Measurements from ENCODE around the gene TCF19.
"Not testable (repeated sequence)": the region's sequence is repeated elsewhere in the genome, so short reads cannot be mapped to it uniquely, and the experiment has no call there.

TCF19 gene

DNA sequence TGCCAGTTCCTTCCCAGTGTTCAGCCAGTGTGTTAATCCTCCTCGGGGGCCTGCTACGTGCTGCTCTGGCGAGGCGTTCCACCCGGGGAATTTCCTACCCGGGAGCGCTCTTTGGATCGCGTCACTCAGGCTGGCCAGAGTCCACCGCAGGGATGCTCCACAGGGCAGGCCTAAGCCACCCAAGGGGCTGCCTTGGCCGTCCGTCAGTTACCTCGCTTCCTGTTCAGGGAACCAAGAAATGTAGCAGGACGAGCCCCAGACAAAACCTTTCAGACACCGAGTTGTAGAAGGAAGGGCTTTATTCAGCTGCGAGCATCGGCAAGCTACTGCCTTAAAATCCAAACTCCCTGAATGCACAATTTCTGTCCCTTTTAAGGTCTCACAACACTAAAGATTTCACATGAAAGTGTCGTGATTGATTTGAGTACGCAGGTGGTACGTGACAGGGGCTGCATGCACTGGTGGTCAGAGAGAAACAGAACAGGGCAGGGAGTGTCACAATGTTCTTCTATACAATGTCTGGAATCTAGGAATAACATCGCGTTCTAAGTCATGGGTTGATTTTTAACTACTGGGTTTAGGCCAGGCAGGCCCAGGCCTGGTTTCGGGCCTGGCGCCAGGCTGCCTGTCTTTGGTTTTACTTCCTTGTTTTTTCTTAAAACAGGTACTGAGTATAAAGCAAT lies 27.8 kb downstream of the TCF19 start:
- no peak for DNase-seq

DNA sequence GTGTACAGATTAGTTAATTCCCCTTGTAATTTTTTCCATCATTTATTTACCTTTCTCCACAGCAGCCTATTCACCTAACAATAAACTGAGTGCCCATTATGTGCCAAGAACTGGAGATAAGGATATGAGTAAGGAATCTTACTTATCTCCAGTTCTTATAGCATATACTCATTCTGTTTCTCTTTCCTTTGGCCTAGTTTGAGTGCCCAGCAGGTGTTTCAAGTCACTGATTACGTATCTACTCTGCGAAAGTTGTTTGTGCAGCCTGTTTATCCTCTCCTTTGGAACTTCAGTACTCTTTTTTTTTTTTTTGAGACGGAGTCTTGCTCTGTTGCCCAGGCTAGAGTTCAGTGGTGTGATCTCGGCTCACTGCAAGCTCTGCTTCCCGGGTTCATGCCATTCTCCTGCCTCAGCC lies 29.4 kb downstream of the TCF19 start:
- DNase-seq = no peak

DNA sequence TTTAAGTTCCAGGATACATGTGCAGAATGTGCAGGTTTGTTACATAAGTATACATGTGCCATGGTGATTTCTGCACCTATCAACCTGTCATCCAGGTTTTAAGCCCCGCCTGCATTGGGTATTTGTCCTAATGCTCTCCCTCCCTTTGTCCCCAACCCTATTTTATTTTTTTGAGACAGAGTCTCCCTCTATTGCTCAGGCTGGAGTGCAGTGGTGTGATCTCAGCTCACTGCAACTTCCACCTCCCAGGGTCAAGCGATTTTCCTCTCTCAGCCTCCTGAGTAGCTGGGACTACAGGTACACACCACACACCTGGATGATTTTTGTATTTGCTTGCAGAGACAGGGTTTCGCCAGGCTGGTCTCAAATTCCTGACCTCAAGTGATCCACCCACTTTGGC lies 30.8 kb downstream of the TCF19 start:
- not testable (repeated sequence) for DNase-seq

DNA sequence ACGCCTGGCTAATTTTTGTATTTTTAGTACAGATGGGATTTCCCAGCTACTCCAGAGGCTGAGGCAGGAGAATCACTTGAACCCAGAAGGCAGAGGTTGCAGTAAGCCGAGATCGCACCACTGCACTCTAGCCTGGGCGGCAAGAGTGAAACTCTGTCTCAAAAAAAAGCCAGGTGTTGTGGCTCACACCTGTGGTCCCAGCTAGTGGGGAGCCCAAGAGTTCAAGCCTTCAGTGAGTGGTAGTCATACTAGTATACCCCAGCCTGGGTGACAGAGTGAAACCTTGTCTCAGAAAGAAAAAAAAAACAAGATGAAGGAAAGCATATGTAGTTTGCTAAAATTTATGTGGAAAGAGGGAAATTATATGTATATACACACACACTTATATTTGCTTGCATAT lies 32.1 kb downstream of the TCF19 start:
- DNase-seq = no peak

DNA sequence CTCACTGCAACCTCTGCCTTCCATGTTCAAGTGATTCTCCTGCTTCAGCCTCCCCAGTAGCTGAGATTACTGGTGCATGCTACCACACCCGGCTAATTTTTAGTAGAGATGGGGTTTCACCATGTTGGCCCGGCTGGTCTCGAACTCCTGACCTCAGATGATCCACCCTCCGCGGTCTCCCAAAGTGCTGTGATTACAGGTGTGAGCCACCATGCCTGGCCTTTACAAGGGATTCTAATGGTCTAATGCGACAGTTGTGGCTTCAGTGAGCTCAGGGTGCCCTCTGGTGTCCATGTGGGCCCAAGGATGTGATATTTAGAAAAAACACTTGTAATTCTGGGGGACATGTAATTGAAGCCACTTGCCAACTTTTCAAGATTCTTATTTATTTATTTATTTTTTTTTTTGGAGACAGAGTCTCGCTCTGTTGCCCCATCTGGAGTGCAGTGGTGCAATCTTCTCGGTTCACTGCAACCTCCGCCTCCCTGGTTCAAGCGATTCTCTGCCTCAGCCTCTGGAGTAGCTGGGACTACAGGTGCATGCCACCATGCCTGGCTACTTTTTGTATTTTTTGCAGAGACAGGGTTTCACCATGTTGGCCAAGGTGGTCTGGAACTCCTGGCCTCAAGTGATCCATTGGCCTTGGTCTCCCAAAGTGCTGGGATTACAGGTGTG lies 34.2 kb downstream of the TCF19 start:
- DNase-seq = not testable (repeated sequence)

DNA sequence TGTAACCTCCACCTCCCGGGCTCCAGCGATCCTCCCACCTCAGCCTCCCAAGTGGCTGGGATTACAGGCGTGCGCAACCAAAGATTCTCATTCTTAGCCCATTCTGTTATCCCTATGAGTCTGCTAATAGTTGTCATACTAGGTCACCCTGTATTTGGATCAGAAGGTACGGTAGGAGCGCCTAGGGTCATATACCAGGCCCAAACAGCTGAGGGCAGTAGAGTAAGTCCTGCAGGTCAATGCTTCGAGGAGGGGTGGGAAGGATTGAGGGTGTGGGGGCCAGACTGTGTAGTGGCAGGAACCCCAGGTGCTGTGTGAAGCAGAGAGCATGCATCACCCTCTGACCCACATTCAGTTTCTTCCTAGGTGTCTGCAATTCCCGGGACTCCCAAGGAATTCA lies 34.8 kb downstream of the TCF19 start:
- DNase-seq = no peak

DNA sequence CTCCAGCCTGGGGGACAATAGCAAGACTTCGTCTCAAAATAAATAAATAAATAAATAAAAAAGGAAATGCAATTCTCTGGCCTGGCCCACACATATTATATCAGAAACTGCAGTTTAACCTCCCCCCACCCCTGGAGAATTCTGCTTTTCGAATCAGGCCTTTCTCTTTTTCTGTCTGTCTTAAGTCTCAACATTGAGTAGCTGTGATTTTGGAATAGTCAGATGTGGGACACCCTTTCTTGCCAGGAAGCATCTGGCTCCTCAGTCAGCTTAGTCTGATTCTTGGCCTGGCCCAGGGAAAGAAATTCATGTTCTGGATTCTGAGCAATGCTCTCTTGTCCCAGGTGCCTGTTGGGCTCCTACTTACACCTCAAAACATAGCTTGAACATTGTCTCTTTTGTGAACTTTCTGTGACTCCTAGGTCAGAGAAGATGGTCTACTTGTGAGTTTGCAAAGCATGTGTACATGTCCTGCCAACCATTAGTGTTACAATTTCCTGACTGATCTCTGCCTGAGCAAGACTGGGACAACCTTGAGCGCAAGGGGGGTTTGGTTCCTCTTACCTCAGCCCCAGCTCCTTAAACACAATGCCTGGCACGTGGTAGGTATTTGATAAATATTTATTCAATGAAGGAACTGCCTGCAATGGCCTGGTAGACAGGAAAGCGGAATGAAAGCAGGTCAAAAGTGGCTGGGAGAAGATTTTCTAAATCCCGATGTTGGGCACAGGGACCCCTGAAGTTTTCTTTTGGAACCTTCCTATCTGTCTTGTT lies 35.9 kb downstream of the TCF19 start:
- no peak for DNase-seq

DNA sequence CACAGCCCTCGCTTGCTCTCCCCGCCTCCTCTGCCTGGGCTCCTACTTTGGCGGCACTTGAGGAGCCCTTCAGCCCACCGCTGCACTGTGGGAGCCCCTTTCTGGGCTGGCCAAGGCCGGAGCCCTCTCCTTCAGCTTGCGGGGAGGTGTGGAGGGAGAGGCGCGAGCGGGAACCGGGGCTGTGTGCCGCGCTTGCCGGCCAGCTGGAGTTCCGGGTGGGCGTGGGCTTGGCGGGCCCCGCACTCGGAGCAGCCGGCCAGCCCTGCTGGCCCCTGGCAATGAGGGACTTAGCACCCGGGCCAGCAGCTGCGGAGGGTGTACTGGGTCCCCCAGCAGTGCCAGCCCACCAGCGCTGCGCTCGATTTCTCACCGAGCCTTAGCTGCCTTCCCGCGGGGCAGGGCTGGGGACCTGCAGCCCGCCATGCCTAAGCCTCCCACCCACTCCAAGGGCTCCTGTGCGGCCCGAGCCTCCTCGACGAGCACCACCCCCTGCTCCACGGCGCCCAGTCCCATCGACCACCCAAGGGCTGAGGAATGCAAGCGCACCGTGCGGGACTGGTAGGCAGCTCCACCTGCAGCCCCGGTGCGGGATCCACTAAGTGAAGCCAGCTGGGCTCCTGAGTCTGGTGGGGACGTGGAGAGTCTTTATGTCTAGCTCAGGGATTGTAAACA lies 37.1 kb downstream of the TCF19 start:
- not testable (repeated sequence) for DNase-seq

DNA sequence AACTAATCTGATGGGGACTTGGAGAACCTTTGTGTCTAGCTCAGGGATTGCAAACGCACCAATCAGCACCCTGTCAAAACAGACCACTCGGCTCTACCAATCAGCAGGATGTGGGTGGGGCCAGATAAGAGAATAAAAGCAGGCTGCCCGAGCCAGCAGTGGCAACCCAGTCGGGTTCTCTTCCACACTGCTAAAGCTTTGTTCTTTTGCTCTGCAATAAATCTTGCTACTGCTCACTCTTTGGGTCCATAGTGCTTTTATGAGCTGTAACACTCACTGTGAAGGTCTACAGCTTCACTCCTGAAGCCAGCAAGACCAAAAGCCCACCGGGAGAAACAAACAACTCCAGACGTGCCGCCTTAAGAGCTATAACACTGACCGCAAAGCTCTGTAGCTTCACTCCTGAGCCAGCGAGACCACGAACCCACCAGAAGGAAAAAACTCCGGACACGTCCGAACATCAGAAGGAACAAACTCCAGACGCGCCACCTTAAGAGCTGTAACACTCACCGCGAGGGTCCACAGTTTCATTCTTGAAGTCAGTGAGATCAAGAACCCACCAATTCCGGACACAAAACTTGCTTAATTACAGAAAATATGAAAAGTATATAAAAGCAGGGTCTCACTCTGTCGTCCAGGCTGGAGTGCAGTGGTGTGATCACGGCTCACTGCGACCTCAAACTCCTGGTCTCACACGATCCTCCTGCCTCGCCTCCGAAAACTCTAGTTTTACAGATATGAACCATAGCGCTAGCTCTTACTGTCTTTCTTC lies 38.0 kb downstream of the TCF19 start:
- DNase-seq = not testable (repeated sequence)

DNA sequence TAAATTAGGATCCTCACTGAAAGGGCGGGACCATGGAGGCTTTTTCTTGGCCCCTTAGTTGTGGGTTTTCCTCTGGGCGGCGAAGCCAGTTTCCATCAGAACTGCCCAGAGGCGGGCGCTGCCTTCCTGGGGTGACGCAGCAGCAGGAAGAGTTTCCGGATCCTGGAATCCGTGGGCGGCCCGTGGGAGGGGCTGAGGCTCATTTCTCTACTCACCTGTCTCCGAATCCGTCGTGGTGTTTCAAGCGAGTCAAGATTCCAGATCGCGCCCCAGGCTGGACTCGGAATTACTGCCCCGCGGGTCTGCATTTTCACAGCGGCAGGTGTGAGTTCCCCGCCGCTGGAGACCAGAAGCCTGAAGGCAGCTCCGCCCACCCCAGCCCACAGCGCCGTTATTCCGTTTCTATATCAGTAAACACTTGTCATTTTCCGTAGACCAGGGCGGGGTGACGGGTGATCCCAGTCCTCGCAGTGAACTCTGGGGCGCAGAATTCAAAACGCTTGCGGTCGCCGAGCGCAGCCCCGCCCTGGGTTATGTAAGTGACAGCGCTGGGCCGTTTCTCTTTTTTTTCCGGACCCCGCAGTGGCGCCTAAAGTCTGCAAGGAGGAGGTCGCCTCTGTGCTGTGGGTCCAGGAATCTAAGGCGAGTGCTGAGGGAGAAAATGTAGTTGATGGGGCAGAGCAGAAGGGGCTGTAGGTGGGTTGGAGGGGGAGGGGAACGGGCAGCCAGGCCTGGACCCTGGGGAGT lies 39.3 kb downstream of the TCF19 start:
- no peak for DNase-seq

DNA sequence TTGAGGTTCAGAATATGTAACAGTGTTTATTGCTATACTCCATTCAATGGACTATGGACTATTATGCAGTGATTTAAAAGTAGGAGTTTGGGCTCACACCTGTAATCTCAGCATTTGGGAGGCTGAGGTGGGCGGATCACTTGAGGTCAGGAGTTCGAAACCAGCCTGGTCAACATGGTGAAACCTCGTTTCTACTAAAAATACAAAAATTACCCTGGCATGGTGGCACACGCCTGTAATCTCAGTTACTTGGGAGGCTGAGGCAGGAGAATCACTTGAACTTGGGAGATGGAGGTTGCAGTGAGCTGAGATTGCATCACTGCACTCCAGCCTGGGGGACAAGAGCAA lies 40.7 kb downstream of the TCF19 start:
- not testable (repeated sequence) for DNase-seq

DNA sequence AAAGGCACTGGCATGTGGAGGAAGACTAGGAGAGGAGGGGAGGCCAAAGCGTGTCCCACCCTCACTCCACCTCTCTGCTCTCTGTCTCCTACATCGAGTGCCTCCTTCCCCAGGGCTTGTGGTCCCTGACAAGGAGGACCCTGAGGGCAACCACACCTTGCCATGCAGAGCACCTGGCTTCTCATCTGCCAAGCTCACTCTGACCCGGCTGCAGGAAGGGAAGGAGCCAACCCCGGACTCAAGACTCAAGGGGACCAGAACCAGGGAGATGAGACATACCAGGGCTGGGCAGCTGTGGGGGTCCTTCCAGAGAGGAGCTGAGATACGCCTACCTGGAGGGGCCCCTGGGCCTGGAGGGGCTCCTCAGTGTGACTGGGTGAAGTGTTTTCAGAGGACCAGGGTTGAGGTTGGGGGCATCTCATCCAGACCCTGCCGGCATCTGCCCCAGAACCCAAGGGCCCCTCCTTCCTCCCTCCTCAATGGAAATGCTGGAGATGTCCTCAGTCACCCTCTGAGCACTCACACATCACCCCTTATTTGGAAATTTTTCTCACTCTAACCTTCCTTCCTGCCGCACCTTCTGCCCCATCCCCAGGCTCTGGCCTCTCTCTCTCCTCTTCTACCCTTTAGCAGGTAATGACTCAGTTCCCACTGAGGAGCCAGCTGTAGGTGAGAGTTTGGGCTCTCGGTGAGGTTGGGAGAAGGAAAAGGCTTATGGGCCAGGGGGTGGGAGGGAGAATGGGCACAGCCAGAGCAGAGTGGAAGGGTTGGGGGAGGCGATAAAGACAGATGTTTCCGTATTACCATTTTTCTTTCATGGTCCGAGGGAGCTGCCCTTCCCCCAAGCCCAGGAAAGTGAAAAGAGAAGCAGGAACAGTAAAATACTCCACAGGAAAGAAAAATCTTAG lies 44.1 kb downstream of the TCF19 start:
- DNase-seq = no peak

DNA sequence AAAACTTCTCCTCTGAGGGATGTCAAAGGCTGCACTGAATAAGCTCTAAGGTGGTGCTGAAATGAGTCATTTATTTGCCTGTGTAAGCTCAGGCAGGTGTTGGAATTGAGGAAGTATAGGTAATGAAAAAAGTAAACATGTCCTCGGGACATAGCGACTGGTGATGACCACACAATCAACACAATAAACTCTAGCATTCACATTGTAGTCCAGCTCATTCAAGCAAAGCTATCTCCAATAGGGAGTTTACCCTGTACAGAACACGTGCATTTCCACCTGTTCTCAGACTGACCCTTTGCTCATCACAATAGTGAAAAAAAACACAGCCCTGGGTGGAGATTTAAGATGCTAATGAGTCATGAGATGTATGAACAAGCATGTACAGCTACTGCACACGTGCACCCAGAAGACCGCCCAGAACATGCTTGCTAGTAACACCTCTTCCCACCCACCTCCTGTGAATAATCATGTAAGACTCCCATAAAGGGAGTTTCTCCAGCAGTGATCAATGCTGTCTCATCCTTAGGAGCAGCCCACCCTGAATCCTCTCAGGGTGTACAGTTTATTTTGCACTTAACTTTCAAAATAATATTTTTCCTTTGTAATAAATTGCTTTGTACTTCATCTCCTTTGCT lies 45.1 kb downstream of the TCF19 start:
- no peak for DNase-seq

DNA sequence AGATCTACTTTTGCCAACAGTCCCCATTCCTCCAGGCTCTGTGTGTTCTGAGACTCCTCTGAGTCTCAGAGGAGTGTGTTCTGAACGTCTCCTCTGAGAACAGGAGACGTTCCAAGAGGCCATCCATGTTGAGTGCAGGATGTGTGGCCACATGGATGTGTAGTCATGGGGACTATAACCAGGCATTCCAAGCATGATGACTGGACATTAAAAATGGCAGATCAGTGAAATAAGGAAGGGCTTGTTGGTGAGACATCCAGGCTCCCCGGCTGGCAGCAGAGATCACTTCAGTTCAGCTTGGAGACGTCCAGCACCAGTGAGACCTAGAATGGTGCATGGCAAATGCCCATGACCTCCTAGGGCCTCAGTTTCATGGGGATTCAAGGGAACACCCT lies 46.4 kb downstream of the TCF19 start:
- DNase-seq = no peak

DNA sequence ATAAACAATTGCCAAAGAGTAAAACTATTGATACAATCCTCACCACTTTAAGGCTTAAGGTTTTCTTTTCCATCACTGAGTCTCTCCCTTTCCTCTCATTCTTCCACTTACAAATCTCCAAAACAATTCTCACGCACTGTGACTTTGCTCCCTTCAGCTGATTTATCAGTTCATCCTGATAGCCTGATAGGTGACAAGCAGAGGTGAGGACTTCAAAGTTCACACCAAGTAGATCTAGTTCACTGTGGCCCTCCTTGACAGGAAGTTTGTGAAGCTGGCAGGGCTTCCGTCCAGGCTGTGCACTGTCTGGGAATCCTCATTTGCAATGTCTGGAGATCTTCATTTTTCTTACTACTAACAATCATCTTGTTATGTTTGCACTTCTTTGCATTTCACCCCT lies 47.2 kb downstream of the TCF19 start:
- no peak for DNase-seq

DNA sequence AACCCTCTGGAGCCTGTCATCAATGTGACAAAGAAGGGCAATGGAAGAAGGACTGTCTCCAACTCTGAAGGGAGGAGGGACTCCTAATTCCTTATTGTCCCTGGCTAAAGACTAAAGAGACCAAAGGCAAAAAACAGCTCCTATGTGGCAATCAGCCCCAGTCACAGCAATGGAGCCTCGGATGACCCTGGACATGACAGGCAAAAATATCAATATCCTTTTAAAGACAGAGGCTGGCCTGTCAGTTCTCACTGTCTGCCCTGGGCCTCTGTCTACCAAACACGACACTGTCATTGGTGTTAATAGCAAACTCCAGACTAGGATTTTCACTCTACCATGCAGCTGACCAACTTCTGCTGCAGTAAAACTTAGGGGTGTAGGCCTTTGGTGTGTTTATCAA lies 50.1 kb downstream of the TCF19 start:
- no peak for DNase-seq

DNA sequence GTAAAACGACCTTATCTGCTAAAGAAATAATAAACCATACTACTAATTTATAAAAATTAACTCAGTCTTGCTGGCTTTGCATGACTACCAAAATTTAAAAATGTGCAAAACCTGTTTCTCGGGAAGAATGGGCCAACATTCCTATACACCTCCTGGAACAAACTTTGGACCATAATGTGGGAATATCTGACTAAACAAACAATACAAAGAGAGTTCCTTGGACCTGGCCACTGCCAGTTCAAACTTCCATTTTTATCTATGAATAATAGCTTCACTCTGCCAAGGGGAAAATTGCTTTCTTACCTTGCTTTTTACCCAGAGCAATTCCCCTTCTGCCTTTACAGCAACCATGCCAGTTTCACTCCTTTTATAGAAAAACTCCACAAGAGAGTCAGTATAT lies 50.7 kb downstream of the TCF19 start:
- no peak for DNase-seq

DNA sequence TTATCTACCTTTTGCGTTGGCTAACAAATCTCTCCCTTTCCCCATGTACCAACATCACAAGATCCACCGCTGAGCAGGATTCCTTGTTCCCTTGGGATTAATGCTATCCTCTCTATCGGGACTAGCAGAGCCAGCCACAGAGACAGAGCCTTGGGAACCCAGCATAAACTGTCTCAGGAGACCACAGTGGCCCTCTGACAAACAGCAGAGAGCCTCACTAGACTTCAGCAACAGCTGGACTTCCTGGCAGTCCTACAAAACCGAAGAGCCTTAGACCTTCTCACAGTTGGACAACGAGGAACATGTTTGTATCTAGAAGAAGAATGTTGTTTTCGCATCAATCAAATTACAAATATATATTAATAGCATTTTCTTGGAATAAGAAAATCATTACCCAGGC lies 51.7 kb downstream of the TCF19 start:
- no peak for DNase-seq

DNA sequence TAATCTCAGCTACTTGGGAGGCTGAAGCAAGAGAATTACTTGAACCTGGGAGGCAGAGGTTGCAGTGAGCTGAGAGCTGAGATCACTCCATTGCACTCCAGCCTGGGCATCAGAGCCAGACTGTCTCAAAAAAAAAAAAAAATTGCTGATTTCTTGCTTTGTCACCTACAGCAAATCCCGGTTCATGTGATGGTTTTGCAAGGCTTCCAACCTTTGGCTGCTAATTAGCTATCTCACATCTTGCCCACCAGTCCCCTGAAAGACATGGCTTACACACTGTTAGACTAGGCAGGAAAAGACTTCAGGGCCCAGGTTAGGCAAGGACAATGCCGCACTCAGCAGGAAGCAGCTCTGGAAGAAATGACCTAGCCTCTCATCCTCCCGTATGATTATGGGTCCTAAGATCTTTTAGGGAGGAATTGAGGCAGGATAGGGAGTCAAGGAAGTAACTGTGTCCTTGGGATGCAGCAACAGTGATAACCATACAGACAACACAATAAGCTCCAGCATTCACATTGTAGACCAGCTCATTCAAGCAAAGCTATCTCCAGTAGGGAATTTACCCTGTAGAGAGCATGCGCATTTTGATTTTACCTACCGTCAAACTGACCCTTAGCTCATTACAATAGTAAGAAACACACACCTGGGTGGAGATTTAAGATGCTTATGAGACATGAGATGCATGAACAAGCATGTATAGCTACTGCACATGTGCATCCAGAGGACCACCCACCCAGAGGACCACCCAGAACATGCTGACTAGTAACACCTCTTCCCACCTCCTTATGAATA lies 52.5 kb downstream of the TCF19 start:
- no peak for DNase-seq
